ENCODE data around the gene AMOTL1. TPM values are rescaled to one million over a fixed set of nuclear protein-coding genes. Genes with fewer than 3 reads are reported as not detected.

Gene AMOTL1
- total and polyA plus RNA-seq, 2 of the 8 experiments (the other 6 are each of a cell fraction or from before 2014, with no cell fraction given): 9.0 to 27.6 TPM

- no peak for TF ChIP-seq CHD7 (IDR thresholded peaks at IDR 0.05; ENCODE audit: insufficient replicate concordance, low read length)
- no peak for TF ChIP-seq SIRT6 (IDR thresholded peaks at IDR 0.05; ENCODE audit: low read length)
- 0 out of 2 replicates have a peak, but pooled peaks have one; percentile 5 for TF ChIP-seq YY1 (IDR thresholded peaks at IDR 0.05; ENCODE audit: low read depth, low read length)
- no peak for TF ChIP-seq CBX5 (IDR thresholded peaks at IDR 0.05; ENCODE audit: low read depth, low read length)
- no peak for TF ChIP-seq SUZ12 (IDR thresholded peaks at IDR 0.05; ENCODE audit: low read length)
- TF ChIP-seq RNF2 (IDR thresholded peaks at IDR 0.05; ENCODE audit: borderline replicate concordance, low read depth, low read length, missing control alignments, poor library complexity, severe bottlenecking): peak; percentile 40
- no peak for TF ChIP-seq EGR1 (IDR thresholded peaks at IDR 0.05; ENCODE audit: borderline replicate concordance, low read depth, low read length)
- no peak for TF ChIP-seq RXRA (IDR thresholded peaks at IDR 0.05; ENCODE audit: insufficient read depth, low read depth, low read length)
- no peak for TF ChIP-seq SP4 (IDR thresholded peaks at IDR 0.05; ENCODE audit: low read length)
- no peak for TF ChIP-seq TCF12 (IDR thresholded peaks at IDR 0.05; ENCODE audit: low read depth, low read length)
Measured at GRCh38 chr11:94741022-94741679, 27.0 kb upstream of the AMOTL1 start (continued).
